ENCODE measurements around the gene RAPGEF5. TPM values are rescaled to one million over a fixed set of nuclear protein-coding genes. Genes with fewer than 3 reads are reported as not detected.
"Not testable (repeated sequence)": the region's sequence is repeated elsewhere in the genome, so short reads cannot be mapped to it uniquely, and the experiment has no call there.

Gene RAPGEF5
- total RNA-seq, 2 donors from 2014 or later: 0.26 to 0.56 TPM

GRCh38 chr7:22090958-22091525 is 265.9 kb downstream of the RAPGEF5 start:
- H3K36me3 Mint-ChIP-seq (ENCODE audit: low read depth); ATAC-seq (replicated peaks); H3K27ac Mint-ChIP-seq; H3K4me3 Mint-ChIP-seq; H3K4me1 Mint-ChIP-seq; H3K9me3 Mint-ChIP-seq: not testable (repeated sequence)
- peaks cover 12% of the 10 kb centered on the region for H3K27me3 Mint-ChIP-seq

GRCh38 chr7:22090512-22090911 is 266.4 kb downstream of the RAPGEF5 start:
- no peak overlapping the region for H3K27ac Mint-ChIP-seq
- no peaks in the 10 kb centered on the region for H3K4me1 Mint-ChIP-seq
- H3K36me3 Mint-ChIP-seq (ENCODE audit: low read depth): no peaks in the 10 kb centered on the region
- no peak overlapping the region for H3K4me3 Mint-ChIP-seq
- peaks cover 12% of the 10 kb centered on the region for H3K27me3 Mint-ChIP-seq
- H3K9me3 Mint-ChIP-seq: no peaks in the 10 kb centered on the region
- no peak for ATAC-seq (replicated peaks)

GRCh38 chr7:22090107-22090506 is 266.8 kb downstream of the RAPGEF5 start:
- Mint-ChIP-seq H3K27me3 (peaks cover 12% of the 10 kb centered on the region), H3K27ac (no peak overlapping the region), H3K4me1 (no peaks in the 10 kb centered on the region), H3K36me3 (ENCODE audit: low read depth) (no peaks in the 10 kb centered on the region), H3K4me3 (no peak overlapping the region), H3K9me3 (no peaks in the 10 kb centered on the region)
- ATAC-seq (replicated peaks): no peak

GRCh38 chr7:22088827-22089226 is 268.1 kb downstream of the RAPGEF5 start:
- H3K27me3 Mint-ChIP-seq: peaks cover 12% of the 10 kb centered on the region
- H3K4me3 Mint-ChIP-seq: no peak overlapping the region
- no peak for ATAC-seq (replicated peaks)
- H3K4me1 Mint-ChIP-seq: no peaks in the 10 kb centered on the region
- no peaks in the 10 kb centered on the region for H3K9me3 Mint-ChIP-seq
- H3K36me3 Mint-ChIP-seq (ENCODE audit: low read depth): no peaks in the 10 kb centered on the region
- no peak overlapping the region for H3K27ac Mint-ChIP-seq

GRCh38 chr7:22087861-22088260 is 269.1 kb downstream of the RAPGEF5 start:
- H3K27me3 Mint-ChIP-seq: peaks cover 8% of the 10 kb centered on the region
- no peaks in the 10 kb centered on the region for H3K4me1 Mint-ChIP-seq
- no peaks in the 10 kb centered on the region for H3K36me3 Mint-ChIP-seq (ENCODE audit: low read depth)
- no peak overlapping the region for H3K4me3 Mint-ChIP-seq
- no peak for ATAC-seq (replicated peaks)
- no peaks in the 10 kb centered on the region for H3K9me3 Mint-ChIP-seq
- H3K27ac Mint-ChIP-seq: no peak overlapping the region

- no peaks in the 10 kb centered on the region for H3K9me3 Mint-ChIP-seq
- H3K27me3 Mint-ChIP-seq: peaks cover 11% of the 10 kb centered on the region
- H3K4me3 Mint-ChIP-seq: peak overlapping the region; percentile 74
- peak overlapping the region; percentile 12 for H3K27ac Mint-ChIP-seq
- ATAC-seq (replicated peaks): no peak
- H3K4me1 Mint-ChIP-seq: peaks cover 6% of the 10 kb centered on the region
- no peaks in the 10 kb centered on the region for H3K36me3 Mint-ChIP-seq (ENCODE audit: low read depth)
Measured at GRCh38 chr7:22083704-22084240, 273.2 kb downstream of the RAPGEF5 start.

GRCh38 chr7:22082886-22083703 is 273.9 kb downstream of the RAPGEF5 start:
- peak; percentile 98 for ATAC-seq (replicated peaks)
- Mint-ChIP-seq H3K4me3 (peak overlapping the region; percentile 74), H3K36me3 (ENCODE audit: low read depth) (no peaks in the 10 kb centered on the region), H3K4me1 (peaks cover 6% of the 10 kb centered on the region), H3K27ac (peak overlapping the region; percentile 12), H3K9me3 (no peaks in the 10 kb centered on the region), H3K27me3 (peaks cover 13% of the 10 kb centered on the region)

GRCh38 chr7:22082553-22082885 is 274.4 kb downstream of the RAPGEF5 start:
- Mint-ChIP-seq H3K27ac (no peak overlapping the region), H3K36me3 (ENCODE audit: low read depth) (no peaks in the 10 kb centered on the region), H3K4me3 (peak overlapping the region; percentile 74), H3K4me1 (peaks cover 6% of the 10 kb centered on the region), H3K9me3 (no peaks in the 10 kb centered on the region), H3K27me3 (peaks cover 19% of the 10 kb centered on the region)
- peak; percentile 23 for ATAC-seq (replicated peaks)

- not testable (repeated sequence) for ATAC-seq (replicated peaks); H3K27ac Mint-ChIP-seq; H3K4me3 Mint-ChIP-seq; H3K36me3 Mint-ChIP-seq (ENCODE audit: low read depth); H3K9me3 Mint-ChIP-seq; H3K4me1 Mint-ChIP-seq
- peaks cover 28% of the 10 kb centered on the region for H3K27me3 Mint-ChIP-seq
Measured at GRCh38 chr7:22080219-22080618, 276.7 kb downstream of the RAPGEF5 start.

GRCh38 chr7:22078872-22079271 is 278.1 kb downstream of the RAPGEF5 start:
- not testable (repeated sequence) for H3K9me3 Mint-ChIP-seq; H3K27ac Mint-ChIP-seq; ATAC-seq (replicated peaks); H3K4me1 Mint-ChIP-seq; H3K4me3 Mint-ChIP-seq; H3K36me3 Mint-ChIP-seq (ENCODE audit: low read depth)
- peaks cover 28% of the 10 kb centered on the region for H3K27me3 Mint-ChIP-seq

- H3K27me3 Mint-ChIP-seq: peaks cover 30% of the 10 kb centered on the region
- H3K36me3 Mint-ChIP-seq (ENCODE audit: low read depth): no peaks in the 10 kb centered on the region
- no peak overlapping the region for H3K27ac Mint-ChIP-seq
- no peaks in the 10 kb centered on the region for H3K4me1 Mint-ChIP-seq
- no peak for ATAC-seq (replicated peaks)
- H3K9me3 Mint-ChIP-seq: no peaks in the 10 kb centered on the region
- no peak overlapping the region for H3K4me3 Mint-ChIP-seq
Measured at GRCh38 chr7:22075561-22075960, 281.4 kb downstream of the RAPGEF5 start.

- Mint-ChIP-seq H3K4me3 (no peak overlapping the region), H3K27me3 (peaks cover 25% of the 10 kb centered on the region), H3K36me3 (ENCODE audit: low read depth) (no peaks in the 10 kb centered on the region), H3K4me1 (no peaks in the 10 kb centered on the region), H3K9me3 (no peaks in the 10 kb centered on the region), H3K27ac (no peak overlapping the region)
- no peak for ATAC-seq (replicated peaks)
Measured at GRCh38 chr7:22074897-22075296, 282.1 kb downstream of the RAPGEF5 start.

All from activated T-helper 17 cell treated with anti-CD3 and anti-CD28 coated beads, Interleukin-2, amount 50 U/mL, for 72 hours (primary cell).